NCI-H510A treated with DMSO at 0.1 percent for 48 hours (cell line): ENCODE measurements around the gene THAP9.

Source experiments
- DNase-seq: peaks from one replicate; lab custom pipeline; 2025; lab: John Stamatoyannopoulos, UW

Gene THAP9

GRCh38 chr4:82965763-82966162 lies 65.2 kb downstream of the THAP9 start:
- DNase-seq: no peak

GRCh38 chr4:82968972-82969371 lies 68.4 kb downstream of the THAP9 start:
- no peak for DNase-seq

- no peak for DNase-seq
Observed at GRCh38 chr4:82969414-82969813, 68.9 kb downstream of the THAP9 start.
